ENCODE measurements around the gene PKHD1.

Gene PKHD1, protein sequence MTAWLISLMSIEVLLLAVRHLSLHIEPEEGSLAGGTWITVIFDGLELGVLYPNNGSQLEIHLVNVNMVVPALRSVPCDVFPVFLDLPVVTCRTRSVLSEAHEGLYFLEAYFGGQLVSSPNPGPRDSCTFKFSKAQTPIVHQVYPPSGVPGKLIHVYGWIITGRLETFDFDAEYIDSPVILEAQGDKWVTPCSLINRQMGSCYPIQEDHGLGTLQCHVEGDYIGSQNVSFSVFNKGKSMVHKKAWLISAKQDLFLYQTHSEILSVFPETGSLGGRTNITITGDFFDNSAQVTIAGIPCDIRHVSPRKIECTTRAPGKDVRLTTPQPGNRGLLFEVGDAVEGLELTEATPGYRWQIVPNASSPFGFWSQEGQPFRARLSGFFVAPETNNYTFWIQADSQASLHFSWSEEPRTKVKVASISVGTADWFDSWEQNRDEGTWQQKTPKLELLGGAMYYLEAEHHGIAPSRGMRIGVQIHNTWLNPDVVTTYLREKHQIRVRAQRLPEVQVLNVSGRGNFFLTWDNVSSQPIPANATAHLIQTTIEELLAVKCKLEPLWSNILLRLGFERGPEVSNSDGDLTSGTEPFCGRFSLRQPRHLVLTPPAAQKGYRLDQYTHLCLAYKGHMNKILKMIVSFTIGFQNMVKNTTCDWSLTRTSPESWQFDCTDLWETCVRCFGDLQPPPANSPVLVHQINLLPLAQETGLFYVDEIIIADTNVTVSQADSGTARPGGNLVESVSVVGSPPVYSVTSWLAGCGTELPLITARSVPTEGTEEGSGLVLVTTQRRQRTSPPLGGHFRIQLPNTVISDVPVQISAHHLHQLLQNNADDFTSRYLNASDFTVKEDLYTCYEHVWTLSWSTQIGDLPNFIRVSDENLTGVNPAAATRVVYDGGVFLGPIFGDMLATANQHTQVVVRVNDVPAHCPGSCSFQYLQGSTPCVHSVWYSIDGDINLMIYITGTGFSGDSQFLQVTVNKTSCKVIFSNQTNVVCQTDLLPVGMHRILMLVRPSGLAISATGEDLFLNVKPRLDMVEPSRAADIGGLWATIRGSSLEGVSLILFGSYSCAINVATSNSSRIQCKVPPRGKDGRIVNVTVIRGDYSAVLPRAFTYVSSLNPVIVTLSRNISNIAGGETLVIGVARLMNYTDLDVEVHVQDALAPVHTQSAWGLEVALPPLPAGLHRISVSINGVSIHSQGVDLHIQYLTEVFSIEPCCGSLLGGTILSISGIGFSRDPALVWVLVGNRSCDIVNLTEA (N-terminal part only)

DNA sequence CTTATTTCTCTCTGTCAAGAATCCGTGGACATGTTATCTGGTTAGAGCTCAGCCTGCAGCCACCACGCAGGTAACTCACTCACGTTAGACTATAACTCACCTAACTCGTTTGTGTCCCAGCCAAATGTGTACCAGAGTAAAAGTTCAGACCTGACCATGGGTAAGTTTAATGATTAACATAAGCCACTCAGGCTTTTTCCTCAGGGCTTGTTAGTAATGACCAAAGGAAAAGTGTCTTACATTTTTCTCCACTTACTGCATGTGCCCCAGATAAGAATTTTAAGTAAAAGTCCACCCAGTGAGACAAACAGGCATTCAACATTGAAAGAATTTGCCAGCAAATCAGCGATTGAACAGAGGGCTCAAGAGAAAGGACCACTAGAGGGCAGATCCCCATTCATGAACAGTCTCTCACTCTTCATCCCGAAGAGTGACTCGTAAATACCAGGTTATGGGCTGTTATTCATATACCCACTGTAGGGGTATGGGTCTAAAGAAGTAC lies at the start of gene PKHD1:
Gene PKHD1, minus strand, starts transcription at position 116 of the 502 bp plus-strand sequence. CDS start 2,680 bp downstream, outside the sequence.
- no peak for DNase-seq

DNA sequence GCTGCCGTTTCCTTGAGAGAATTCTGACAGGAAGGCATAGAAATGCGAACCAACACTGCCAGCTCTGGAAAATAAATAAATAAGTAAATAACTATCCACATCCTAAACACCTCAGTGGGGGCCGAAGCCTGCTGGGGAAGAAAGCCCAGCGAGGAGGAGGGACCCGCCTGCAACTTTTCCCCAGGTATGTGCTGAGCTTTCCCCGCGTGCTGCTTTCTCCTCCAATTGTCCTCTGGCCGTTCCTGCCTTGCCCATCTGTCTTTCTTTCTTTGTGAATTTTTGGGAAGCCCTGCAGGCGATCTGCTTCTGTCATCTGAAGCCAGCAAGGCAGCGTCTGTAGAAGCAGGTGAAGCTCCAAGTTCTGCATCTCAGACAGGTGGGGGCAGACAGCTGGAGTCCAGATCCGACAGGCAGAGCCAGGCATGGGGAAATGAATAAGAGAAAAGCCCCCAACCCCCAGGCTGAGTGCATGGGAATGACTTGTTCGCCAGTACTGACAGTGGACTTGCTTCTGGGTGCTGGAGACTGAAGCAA lies 49.6 kb upstream of the PKHD1 start:
- no peak for DNase-seq

DNA sequence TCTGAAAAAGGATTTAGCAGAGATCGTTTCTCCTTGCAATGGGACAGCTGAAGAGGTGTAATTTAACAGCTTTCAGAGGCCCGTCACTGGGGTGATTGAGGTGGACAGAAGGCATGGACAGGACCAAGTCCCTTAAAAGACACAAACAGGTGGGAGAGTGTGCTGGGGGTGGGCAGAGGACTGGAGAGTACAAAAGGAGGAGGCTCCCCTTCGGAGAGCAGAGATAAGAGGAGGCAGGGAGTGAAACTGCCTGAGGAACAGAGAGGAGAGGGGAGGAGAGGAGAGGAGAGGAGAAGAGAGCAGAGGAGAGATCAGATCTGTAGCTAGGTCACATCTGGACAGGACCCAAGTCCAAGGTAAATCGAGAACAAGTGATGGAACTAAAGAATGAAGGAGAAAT lies 48.6 kb upstream of the PKHD1 start:
- DNase-seq = no peak

DNA sequence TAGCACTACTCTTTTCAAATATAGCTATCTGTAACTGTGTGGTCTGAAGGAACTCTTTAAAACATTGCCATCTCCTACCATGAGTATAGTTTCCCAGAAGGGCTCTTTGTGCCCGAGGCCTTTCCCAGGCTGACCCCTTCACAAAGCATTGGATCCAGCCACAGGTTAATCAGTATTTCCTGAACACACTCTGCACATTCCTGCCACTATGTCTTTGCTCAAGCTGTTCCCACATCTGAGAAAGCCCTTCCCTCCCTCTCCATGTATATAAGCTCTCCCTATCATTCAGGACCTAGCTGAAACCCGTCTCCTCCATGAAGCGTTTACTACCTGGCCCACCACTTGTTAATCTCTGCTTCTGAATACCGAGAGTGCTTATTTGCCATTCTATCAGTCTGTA lies 47.8 kb upstream of the PKHD1 start:
- no peak for DNase-seq

DNA sequence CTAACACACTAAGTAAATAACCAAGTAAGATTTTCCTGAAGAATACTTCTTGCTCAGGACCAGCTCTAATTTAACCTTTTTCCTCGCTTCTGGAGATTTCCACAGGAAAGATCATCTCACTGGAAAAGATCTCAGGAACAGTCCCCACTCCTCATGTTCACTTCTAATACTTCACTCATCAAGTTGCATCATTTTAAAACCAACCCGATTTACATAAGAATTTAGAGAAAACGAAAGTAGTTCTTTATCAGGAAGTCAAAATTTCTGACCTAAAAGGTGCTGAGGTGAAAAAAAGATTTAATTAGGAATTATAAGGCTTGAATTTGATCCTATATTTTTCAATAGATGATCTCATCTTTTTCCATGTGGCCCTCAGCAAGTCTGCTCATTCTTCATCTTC lies 46.6 kb upstream of the PKHD1 start:
- DNase-seq = no peak

DNA sequence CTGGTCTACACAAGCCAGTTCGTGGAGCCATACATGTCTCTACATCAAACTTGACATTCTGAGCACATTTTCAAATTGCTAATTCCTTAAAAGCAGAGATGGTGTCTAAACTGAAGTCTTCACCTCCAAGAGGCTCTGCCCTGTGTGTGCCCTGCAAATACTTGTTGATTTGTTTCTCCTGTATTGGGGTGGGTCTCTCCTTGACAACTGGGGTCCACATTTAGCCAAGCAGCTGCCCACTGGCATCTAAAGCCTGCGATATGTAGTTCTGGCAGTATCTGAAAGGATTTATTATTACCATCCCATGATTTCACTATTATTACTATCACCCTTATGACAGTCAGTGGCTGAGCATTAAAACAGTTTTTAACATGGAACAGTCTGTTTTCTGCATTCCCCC lies 45.9 kb upstream of the PKHD1 start:
- no peak for DNase-seq

DNA sequence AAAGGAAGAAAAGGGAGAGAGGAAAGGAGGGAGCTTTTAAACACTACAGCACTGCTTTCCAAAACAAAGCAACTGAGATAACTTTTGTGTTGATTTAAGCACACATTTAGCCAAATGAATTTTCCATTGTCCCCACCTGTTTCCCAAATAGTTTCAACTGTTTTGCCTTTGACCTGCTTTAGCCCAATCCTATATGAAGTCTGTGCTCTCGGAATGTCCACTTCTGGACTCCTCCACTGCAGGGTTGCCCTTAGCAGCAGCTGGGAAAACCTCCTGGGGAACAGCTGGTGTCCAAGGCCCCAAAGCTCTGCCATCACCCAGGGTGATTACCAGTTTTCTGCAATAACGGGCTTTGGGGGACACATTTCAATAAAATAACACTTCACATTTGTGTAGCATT lies 44.9 kb upstream of the PKHD1 start:
- DNase-seq = no peak

DNA sequence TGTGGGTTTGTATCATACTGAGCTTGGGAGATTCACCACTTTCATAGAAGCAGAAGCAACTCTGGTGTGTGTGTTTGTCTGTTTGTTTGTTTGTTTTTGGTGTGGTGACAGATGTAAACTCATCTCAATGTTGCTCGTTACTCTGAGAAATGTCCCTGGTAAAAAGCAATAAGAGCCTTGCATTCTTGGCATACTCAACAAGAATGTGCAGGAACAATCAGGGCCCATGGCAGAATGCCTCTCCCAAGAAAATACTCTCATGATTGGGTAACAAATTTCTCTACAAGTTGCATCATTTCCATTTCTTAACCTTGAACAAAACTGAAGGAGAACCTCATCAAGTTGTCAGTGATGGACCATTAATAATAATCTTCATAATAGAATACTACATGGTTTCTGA lies 43.0 kb upstream of the PKHD1 start:
- no peak for DNase-seq

DNA sequence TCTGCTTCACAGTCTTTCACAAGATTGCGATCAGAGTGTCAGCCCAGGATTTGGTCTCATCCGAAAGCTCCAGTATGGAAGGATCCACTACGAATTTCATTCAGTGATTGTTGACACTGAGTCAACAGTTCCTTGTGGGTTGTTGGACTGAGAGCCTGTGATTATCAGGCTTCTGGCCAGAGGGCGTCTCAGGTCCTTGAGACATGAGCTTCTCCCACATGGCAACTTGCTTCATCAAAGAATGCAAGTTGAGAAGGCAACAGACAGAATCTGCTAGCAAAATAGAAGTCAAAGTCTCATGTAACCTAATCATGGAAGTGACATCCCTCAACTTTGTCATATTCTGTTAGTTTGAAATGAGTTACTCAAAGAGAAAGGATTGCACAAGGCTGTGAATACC lies 40.5 kb upstream of the PKHD1 start:
- no peak for DNase-seq

DNA sequence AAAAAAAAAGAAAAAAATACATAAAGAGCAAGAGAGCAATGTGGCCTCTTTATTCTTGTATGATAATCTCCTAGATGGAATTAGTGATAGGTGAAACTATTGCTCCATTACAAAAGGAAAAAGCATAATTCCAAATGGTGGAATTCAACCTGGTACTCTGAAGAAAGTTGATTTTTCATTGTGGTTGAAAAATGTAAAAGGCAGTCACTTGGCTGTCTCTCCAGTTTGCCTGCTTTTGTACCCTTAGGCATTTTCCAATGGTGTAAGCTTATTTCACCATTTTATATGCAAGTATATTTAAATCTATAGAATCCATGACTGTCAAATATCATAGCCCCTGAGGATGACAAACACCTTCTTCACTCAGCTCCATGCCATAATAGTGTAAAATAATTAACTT lies 38.8 kb upstream of the PKHD1 start:
- DNase-seq = no peak

DNA sequence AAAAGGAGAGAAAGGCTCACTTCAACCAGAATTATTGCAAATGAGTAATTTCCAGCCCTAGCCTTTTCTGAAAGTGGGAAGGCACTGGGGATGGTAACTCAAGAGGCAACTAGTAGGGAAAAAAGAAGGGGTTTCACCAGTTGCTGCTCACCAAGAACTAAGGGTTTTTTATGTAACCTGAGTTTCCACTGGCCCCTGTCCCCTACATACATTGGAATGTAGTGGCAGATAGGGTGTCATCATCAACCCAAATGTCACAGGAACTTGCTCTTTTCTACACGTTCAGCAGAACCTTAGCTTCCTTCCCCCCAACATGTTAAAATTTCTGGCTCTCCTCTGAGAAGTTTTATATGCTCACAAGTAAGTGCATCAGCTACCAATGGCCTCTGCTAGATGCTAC lies 38.2 kb upstream of the PKHD1 start:
- DNase-seq = no peak

DNA sequence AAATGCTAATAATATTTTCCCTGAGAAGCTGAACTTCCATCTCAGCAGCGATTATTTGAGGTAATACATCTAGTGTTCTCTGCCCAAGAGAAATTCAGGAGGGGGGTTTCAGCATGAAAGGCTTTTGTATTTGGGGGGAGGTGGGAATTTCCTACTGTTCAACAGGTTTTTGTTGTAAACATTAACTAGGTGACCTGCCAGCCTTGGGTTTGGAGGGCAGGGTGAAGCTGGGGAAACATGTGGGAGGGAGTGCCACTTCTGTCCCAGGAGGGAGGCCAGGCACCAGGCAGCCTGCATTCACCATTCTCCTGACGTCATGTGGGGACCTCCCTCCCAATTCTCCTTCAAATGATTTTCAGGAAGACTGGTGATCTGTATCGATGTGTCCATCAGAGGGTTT lies 37.7 kb upstream of the PKHD1 start:
- DNase-seq = no peak

DNA sequence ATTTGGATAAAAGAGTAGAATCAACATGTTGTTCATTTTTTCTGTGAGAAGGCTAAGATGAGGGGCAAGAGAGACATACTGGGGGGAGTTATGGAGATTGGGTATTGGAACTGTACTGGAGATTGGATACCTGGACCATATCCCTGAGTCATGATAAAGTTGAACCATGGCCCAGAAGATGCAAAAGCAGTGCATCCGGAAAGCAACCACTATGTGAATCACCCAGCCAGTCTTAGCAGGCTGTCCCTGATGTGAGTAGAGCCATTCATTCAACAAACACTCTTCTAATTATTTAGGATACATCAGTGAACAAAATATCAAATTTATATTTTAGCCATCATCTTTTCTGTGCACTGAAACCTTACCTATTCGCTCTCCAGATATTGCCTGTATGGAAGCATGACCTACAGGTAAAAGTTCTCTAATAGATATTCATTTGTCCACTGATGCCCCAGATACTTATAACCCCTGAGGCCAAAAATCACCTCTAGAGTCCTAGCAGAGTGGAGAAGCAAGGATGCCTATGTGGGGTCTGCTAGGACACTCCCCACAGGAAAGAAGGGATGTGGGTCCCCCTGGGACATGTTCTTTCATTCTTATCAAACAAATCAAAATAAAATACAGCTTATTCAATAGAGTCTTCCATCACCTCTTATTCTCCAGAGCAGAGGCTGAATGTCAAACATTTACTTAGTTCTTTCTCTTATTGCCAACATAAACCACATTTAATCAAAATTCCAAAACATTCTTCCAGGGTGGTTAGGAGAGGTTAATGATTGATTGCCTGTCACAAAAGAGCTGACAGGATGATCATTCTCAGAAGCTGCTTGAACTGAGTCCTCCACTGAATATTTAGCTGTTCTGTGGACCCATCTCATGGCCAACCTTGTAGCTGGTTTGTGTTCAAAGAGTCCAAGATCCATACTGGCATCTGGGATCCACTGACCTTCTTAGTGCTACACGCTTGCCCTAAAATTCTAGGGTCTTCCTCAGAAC lies 37.0 kb upstream of the PKHD1 start:
- no peak for DNase-seq

DNA sequence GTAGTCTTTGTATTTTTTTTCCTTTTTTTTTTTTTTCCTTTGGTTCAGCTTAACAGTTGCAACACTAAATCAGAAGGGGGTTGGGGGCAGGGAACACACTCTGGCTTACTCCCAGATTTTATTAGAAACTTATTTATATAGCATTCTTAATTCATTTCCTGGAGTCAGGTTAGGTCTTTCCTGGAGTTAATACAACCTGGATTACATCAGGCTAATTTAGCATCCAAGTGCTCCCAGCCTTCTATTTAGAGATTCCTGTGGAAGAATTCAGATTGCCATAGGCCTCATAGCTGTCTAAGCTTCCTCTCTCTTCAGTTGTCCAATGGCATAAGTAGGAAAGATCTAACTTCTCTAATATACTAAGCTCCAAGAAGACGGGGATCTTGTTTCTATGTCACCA lies 35.8 kb upstream of the PKHD1 start:
- no peak for DNase-seq

DNA sequence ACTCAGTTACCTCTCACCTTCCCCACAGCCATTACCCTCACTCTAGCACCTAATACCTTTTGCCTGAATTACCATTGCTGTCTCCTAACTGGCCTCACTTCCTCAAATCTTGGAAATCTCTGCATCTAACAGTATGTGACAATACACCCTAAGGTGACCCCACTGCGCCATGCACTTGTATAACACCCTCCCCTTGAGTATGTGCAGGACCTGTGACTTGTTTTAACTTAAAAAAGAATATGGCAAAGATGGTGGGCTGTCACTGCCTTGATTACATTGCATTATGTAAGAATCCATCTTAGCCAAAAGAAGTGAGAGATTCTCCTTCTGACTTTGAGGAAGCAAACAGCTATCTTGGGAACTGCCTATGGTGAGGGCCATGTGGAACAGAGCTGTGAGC lies 29.9 kb upstream of the PKHD1 start:
- no peak for DNase-seq

DNA sequence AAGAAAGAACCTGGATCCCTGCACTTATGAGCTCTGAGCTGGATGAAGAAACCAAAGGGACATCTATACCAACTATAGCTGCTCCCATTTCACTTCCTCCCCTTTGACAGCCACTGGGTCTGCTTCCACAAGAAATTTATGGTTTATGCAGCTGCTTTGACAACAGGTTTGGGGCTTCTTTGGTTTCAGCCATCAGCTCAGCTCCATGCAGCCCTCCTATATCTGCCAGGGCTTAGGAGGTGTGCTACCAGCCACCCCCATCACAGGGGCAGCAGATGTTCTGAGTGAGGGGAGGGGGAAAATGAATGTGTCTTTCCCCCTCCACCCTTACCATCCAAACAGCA lies 29.2 kb upstream of the PKHD1 start:
- DNase-seq = no peak

DNA sequence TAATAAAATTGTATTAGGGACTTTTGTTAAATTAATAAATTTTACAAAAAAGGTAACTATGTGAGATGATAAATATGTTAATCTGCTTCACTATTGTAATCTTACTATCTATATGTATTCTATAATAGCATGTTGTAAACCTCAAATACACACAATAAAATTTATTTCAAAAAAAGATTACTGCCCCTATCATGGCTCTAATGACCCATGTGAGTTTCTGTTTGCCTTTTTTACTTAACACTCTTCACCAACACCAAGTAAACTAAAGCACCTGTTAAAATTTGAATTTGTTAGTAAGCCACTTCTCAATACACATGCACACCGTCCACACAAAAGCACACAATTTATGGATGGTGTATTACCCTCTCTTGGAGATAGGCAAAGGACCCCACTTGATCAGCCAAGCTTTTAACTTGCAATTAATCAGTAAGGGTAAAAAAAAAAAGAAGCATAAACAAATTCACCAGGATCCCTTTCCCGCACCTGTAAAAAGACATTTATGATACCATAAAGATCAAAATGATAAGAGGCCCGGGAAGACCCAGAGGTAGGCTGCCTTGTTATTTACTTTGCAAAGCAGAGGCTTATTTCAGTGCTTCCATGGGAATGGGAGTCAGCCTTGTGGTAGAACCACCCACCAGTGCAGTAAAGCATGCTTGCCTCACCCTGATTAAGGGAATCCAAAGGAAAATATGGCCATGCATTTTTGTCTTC lies 28.6 kb upstream of the PKHD1 start:
- no peak for DNase-seq

DNA sequence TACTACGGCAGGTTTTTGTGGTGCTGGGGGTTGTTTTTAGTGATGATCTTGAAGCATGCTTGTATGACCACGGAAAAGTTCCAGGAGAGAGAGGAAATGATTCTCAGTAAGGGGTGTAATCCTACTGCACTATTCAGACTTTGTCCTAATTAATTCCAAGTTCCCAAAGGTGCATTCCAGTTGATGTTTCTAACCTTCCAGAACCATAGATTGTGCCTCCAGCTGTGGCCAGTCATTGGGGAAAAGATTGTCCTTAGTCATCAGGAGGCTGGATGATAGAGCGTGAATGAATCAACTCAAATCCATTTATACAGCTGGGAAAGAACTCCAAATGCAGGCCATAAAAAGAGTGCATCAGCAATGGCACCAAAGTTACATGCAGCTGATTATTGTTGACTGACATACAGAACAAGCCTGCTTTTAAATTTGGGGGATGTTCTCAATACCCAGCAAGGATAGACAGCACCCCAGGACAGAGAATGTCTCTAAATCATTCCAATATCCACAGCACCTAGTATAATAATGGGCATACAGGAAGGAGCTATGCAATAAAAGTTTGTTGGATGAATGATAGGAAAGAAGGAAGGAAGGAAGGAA lies 27.8 kb upstream of the PKHD1 start:
- no peak for DNase-seq

DNA sequence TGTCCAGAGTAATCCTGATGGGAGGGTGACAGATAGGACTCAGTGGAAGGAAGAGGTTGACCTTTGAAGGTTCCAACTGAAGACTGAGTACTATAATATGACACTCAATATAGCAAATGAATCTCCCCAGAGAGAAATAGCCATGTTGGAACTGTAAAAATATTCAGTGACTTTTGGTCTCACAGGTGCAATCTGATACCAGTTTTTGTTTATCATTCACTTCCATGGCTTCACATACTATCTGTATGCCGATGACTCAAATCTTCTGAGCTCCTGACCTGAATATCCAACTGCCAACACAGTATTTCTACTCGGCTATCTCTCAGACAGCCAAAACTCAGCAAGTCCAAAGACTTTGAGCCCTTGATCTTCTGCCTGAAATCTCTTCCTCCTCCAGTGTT lies 21.8 kb upstream of the PKHD1 start:
- no peak for DNase-seq

DNA sequence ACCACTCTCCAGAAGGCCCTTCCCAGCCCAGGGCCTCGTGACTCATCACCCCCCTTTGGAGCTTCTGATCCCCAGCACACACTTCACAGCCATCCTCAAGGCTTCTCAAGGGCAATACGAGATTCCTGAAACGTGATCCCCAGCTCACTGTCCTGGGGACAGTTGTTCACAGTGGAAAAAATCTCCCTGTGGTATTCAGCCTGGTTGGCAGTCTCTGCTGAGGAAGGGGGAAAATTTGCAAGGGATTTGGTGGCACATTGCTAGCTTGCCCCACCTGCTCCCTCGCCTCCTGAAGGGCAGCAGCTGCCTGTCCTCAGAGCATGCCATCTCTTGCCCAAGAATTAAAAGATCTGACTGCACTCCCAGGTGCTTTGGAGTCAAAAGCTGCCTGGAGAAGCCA lies 20.7 kb upstream of the PKHD1 start:
- DNase-seq = no peak

DNA sequence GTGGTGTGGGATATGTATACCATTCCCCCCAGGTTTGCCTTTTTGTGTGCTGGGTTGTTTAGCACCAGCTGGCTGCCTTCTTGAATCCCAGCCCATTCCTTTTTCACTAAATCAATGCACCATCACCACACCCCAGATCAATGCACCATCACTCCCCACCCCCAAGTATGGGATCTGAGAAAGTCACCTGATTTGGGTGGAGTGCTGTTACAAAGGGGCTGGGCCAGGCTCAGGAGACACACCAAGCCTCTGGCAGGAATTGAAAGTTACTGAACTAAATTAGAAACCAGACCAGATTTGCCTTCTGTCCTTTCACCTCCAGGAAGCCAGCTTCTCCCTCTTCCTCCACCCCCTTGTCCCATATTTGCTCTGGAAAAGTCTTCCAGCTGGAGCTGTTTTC lies 19.6 kb upstream of the PKHD1 start:
- DNase-seq = no peak

Measured in NCI-H146 (cell line).